ENCODE data around the gene RBBP6.
"Not testable (repeated sequence)": the region's sequence is repeated elsewhere in the genome, so short reads cannot be mapped to it uniquely, and the experiment has no call there.

The RBBP6 gene

GRCh38 chr16:24539295-24539849, at the start of gene RBBP6:
Gene RBBP6 (plus strand): TSS chr16:24539566. CDS start chr16:24540627, 1,061 bp downstream.
- peak; percentile 91 for DNase-seq (ENCODE audit: low spot score)

GRCh38 chr16:24490866-24491265, 48.5 kb upstream of the RBBP6 start:
- DNase-seq (ENCODE audit: low spot score): no peak

- DNase-seq (ENCODE audit: low spot score): no peak
Measured at GRCh38 chr16:24491731-24492130, 47.6 kb upstream of the RBBP6 start.

GRCh38 chr16:24493821-24494220, 45.5 kb upstream of the RBBP6 start:
- no peak for DNase-seq (ENCODE audit: low spot score)

GRCh38 chr16:24495207-24495606, 44.2 kb upstream of the RBBP6 start:
- DNase-seq (ENCODE audit: low spot score): not testable (repeated sequence)

GRCh38 chr16:24497440-24497839, 41.9 kb upstream of the RBBP6 start:
- DNase-seq (ENCODE audit: low spot score): no peak

- DNase-seq (ENCODE audit: low spot score): no peak
Measured at GRCh38 chr16:24499193-24499814, 40.1 kb upstream of the RBBP6 start.

- peak; percentile 61 for DNase-seq (ENCODE audit: low spot score)
Measured at GRCh38 chr16:24504472-24505345, 34.7 kb upstream of the RBBP6 start.

GRCh38 chr16:24505959-24506358, 33.4 kb upstream of the RBBP6 start:
- no peak for DNase-seq (ENCODE audit: low spot score)

- no peak for DNase-seq (ENCODE audit: low spot score)
Measured at GRCh38 chr16:24507959-24508480, 31.3 kb upstream of the RBBP6 start.

- DNase-seq (ENCODE audit: low spot score): no peak
Measured at GRCh38 chr16:24508614-24509013, 30.8 kb upstream of the RBBP6 start.

GRCh38 chr16:24509536-24509935, 29.8 kb upstream of the RBBP6 start:
- DNase-seq (ENCODE audit: low spot score): no peak

GRCh38 chr16:24511174-24511573, 28.2 kb upstream of the RBBP6 start:
- no peak for DNase-seq (ENCODE audit: low spot score)

GRCh38 chr16:24511792-24512191, 27.6 kb upstream of the RBBP6 start:
- DNase-seq (ENCODE audit: low spot score): no peak

GRCh38 chr16:24514096-24514495, 25.3 kb upstream of the RBBP6 start:
- DNase-seq (ENCODE audit: low spot score): no peak

- DNase-seq (ENCODE audit: low spot score): no peak
Measured at GRCh38 chr16:24515186-24515585, 24.2 kb upstream of the RBBP6 start.

- peak; percentile 73 for DNase-seq (ENCODE audit: low spot score)
Measured at GRCh38 chr16:24516900-24517669, 22.3 kb upstream of the RBBP6 start.

- DNase-seq (ENCODE audit: low spot score): no peak
Measured at GRCh38 chr16:24518498-24518897, 20.9 kb upstream of the RBBP6 start.

- no peak for DNase-seq (ENCODE audit: low spot score)
Measured at GRCh38 chr16:24520983-24521382, 18.4 kb upstream of the RBBP6 start.

- DNase-seq (ENCODE audit: low spot score): no peak
Measured at GRCh38 chr16:24522751-24523150, 16.6 kb upstream of the RBBP6 start.

GRCh38 chr16:24523569-24523968, 15.8 kb upstream of the RBBP6 start:
- DNase-seq (ENCODE audit: low spot score): no peak

Data from CD4-positive, alpha-beta T cell treated with Interleukin-6 at 100 ng/mL for 8 hours (primary cell).